Measurements from ENCODE around the gene COQ10A.

Gene COQ10A

GRCh38 chr12:56266693-56267442 lies at the start of gene COQ10A:
COQ10A (plus strand) TSS chr12:56266942; CDS start chr12:56267119, 177 bp downstream.
- Mint-ChIP-seq H3K27ac (peak within 1 kb of the TSS; percentile 86), H3K27me3 (no peaks in the 10 kb centered on the region), H3K9me3 (no peaks in the 10 kb centered on the region), H3K4me3 (peak within 1 kb of the TSS; percentile 91), H3K4me1 (ENCODE audit: low read depth) (peaks cover 19% of the 10 kb centered on the region), H3K36me3 (ENCODE audit: low read depth) (peaks cover 36% of the 10 kb centered on the region)
- intact Hi-C loops (cut with micrococcal nuclease) = loop anchor here (1.0 kb wide), 1 partner anchor 33 kb away; the partner anchor contains the start of gene CS

- Mint-ChIP-seq H3K27me3 (no peaks in the 10 kb centered on the region), H3K27ac (peak overlapping the region; percentile 30), H3K4me1 (ENCODE audit: low read depth) (peaks cover 55% of the 10 kb centered on the region), H3K4me3 (no peak overlapping the region), H3K36me3 (ENCODE audit: low read depth) (peaks cover 40% of the 10 kb centered on the region), H3K9me3 (no peaks in the 10 kb centered on the region)
- intact Hi-C loops (cut with micrococcal nuclease) = loop anchor here (1.0 to 5.0 kb wide), 2 partner anchors 27 to 37 kb away; partner anchors contain the start of gene ANKRD52
These were observed 46.9 kb upstream of the COQ10A start for GRCh38 chr12:56219840-56220239.

DNA sequence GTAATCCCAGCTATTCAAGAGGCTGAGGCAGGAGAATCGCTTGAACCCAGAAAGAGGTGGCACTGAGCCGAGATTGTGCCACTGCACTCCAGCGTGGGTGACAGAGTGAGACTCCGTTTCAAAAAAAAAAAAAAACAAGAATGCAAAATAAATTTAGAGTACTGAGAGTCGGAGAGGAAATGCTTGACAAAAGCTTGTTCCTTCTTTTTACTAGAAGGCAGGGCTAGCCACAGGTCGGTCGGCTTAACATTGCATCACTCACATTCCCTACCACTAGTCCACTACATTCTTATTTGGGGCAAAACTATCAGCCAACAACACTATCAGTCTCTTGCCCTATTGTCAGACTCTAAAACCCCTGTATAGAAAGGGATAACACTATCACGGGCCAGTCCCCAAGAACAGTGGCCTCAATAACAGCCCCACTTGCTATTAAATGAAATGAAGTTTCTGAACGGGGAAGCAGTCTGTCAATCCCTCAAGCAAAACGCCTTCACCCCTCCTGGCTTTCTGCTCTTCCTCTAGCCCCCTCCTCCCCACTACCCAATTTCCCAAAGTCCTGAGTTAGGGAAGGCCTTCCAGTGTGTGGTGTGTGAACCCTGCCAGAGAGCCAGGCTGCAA lies 46.0 kb upstream of the COQ10A start:
- Mint-ChIP-seq H3K27ac (peak overlapping the region; percentile 100), H3K27me3 (no peaks in the 10 kb centered on the region), H3K36me3 (ENCODE audit: low read depth) (peaks cover 31% of the 10 kb centered on the region), H3K4me3 (peak overlapping the region; percentile 99), H3K9me3 (no peaks in the 10 kb centered on the region), H3K4me1 (ENCODE audit: low read depth) (peaks cover 63% of the 10 kb centered on the region)
- intact Hi-C loops (cut with micrococcal nuclease) = loop anchor here (1.0 to 5.0 kb wide), 2 partner anchors 27 to 37 kb away; partner anchors contain the start of gene ANKRD52

GRCh38 chr12:56221232-56221756 lies 45.4 kb upstream of the COQ10A start:
- H3K27me3 Mint-ChIP-seq = no peaks in the 10 kb centered on the region
- peak overlapping the region; percentile 99 for H3K4me3 Mint-ChIP-seq
- H3K27ac Mint-ChIP-seq = peak overlapping the region; percentile 100
- peaks cover 63% of the 10 kb centered on the region for H3K4me1 Mint-ChIP-seq (ENCODE audit: low read depth)
- no peaks in the 10 kb centered on the region for H3K9me3 Mint-ChIP-seq
- intact Hi-C loops (cut with micrococcal nuclease) = loop anchor here (5.0 kb wide), 1 partner anchor 36 kb away; the partner anchor contains the start of gene ANKRD52
- H3K36me3 Mint-ChIP-seq (ENCODE audit: low read depth) = peaks cover 29% of the 10 kb centered on the region

DNA sequence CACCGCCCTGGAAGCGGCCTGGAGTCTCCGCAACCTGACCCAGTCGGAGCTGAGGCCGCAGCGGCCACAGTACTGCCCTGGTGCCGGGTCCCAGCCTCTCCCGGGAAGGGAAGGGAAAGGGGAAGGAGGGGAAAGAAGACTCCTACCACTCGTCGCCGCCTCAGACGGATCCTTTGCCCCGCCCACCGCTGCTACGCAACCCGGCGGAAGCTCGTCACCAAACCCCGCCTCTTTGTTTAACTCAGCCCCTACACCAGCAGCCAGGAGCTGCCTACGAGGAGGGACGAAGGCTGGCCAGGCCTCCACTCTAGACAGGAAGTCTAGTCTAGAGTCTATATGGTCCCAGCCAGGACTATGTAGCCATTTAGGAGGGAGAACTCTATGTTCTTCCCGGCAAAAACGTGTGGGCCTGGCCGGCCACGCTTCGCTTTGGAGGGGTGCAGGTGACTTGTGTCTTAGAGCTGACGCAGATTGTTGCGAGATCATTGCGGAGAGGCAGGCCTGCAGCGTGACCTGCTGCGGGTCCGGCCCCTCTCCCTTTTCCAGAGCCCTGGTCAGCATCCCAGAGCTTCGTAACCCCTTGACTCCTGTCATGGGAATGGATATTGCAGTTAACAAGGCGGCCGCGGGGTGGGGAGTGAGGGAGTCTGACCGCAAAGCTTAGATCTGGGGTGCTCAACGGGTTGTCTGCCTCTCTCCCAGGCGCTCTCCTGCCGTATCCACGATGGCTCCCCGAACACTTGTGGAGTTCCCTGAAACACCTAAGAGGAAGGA lies 44.8 kb upstream of the COQ10A start, which contains the start of gene RNF41:
Gene RNF41, minus strand, starts transcription at position 166 of the 774 bp plus-strand sequence. CDS start 7,875 bp downstream, outside the sequence.
- Mint-ChIP-seq H3K36me3 (ENCODE audit: low read depth) (peaks cover 27% of the 10 kb centered on the region), H3K9me3 (no peaks in the 10 kb centered on the region), H3K4me3 (peak within 1 kb of the TSS; percentile 99), H3K4me1 (ENCODE audit: low read depth) (peaks cover 56% of the 10 kb centered on the region), H3K27ac (peak within 1 kb of the TSS; percentile 100), H3K27me3 (no peaks in the 10 kb centered on the region)
- intact Hi-C loops (cut with micrococcal nuclease) = loop anchor here (2.0 to 5.0 kb wide), 2 partner anchors 15 to 35 kb away; partner anchors contain the start of gene ANKRD52

DNA sequence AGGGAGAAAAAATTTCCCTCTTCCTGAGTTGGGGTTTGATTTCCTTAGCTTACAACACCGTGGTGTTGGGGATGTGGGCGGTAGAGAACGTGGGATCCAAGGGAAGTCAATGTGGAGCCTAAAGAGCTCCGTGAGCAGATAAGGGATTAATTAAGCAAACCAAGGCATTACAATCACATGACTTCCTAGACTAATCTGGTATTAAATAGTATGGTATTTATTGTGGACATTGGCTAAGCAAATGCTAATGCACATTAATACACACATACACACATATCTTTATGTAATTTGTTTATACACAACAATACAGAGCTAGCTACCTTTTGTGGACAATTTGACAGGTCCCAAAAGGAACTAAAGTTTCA lies 44.2 kb upstream of the COQ10A start:
- Mint-ChIP-seq H3K4me3 (peak overlapping the region; percentile 99), H3K9me3 (no peaks in the 10 kb centered on the region), H3K4me1 (ENCODE audit: low read depth) (peaks cover 52% of the 10 kb centered on the region), H3K27ac (peak overlapping the region; percentile 100), H3K36me3 (ENCODE audit: low read depth) (peaks cover 22% of the 10 kb centered on the region), H3K27me3 (no peaks in the 10 kb centered on the region)
- intact Hi-C loops (cut with micrococcal nuclease) = loop anchor here (2.0 to 5.0 kb wide), 2 partner anchors 16 to 35 kb away; partner anchors contain the start of gene ANKRD52

DNA sequence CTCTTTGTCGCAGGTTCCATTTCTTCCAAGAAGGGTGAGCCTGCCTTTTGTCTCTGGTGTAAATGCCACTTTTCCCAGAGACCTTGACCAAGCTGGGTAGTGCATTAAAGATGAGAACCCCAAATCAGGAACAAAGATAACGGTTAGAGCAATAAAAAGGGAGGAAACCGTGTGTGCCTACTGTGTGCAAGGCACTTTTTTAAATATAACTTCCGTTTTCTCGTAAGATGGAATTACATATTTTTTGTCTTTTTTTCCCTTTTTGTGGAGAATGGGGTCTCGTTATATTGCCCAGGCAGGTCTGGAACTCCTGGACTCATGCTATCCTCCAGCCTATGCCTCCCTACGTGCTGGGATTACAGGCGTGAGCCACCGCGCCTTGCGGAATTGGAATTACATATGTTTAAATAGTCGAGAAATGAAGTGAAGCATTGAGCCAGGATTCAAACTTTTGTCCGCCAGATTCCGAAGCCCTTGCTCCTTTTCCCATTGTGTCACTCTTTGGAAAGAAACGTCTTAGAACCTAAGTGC lies 43.1 kb upstream of the COQ10A start:
- Mint-ChIP-seq H3K4me1 (ENCODE audit: low read depth) (peaks cover 52% of the 10 kb centered on the region), H3K27me3 (no peaks in the 10 kb centered on the region), H3K27ac (peak overlapping the region; percentile 100), H3K9me3 (no peaks in the 10 kb centered on the region), H3K4me3 (peak overlapping the region; percentile 81), H3K36me3 (ENCODE audit: low read depth) (peaks cover 28% of the 10 kb centered on the region)
- intact Hi-C loops (cut with micrococcal nuclease) = loop anchor here (1.0 to 5.0 kb wide), 4 partner anchors 17 to 104 kb away; partner anchors contain the start of gene ANKRD52

- H3K27me3 Mint-ChIP-seq = no peaks in the 10 kb centered on the region
- peak within 1 kb of the TSS; percentile 81 for H3K4me3 Mint-ChIP-seq
- H3K4me1 Mint-ChIP-seq (ENCODE audit: low read depth) = peaks cover 52% of the 10 kb centered on the region
- no peaks in the 10 kb centered on the region for H3K9me3 Mint-ChIP-seq
- H3K36me3 Mint-ChIP-seq (ENCODE audit: low read depth) = peaks cover 28% of the 10 kb centered on the region
- intact Hi-C loops (cut with micrococcal nuclease) = loop anchor here (1.0 to 5.0 kb wide), 3 partner anchors 31 to 105 kb away; partner anchors contain the start of gene ANKRD52
- peak within 1 kb of the TSS; percentile 100 for H3K27ac Mint-ChIP-seq
These were observed 42.5 kb upstream of the COQ10A start, which contains the start of gene NABP2 for GRCh38 chr12:56224102-56224701. NABP2 (plus strand) TSS chr12:56224342; CDS start chr12:56224857, 515 bp downstream.

- intact Hi-C loops (cut with micrococcal nuclease) = loop anchor here (1.0 to 5.0 kb wide), 3 partner anchors 32 to 106 kb away; partner anchors contain the start of gene ANKRD52
- Mint-ChIP-seq H3K27me3 (no peaks in the 10 kb centered on the region), H3K36me3 (ENCODE audit: low read depth) (peaks cover 28% of the 10 kb centered on the region), H3K4me1 (ENCODE audit: low read depth) (peaks cover 54% of the 10 kb centered on the region), H3K9me3 (no peaks in the 10 kb centered on the region), H3K27ac (peak overlapping the region; percentile 100), H3K4me3 (peak overlapping the region; percentile 81)
These were observed 41.8 kb upstream of the COQ10A start for GRCh38 chr12:56224954-56225353.

GRCh38 chr12:56229082-56229481 lies 37.7 kb upstream of the COQ10A start:
- Mint-ChIP-seq H3K36me3 (ENCODE audit: low read depth) (peaks cover 14% of the 10 kb centered on the region), H3K27me3 (no peaks in the 10 kb centered on the region), H3K27ac (no peak overlapping the region), H3K4me3 (no peak overlapping the region), H3K4me1 (ENCODE audit: low read depth) (peaks cover 23% of the 10 kb centered on the region), H3K9me3 (no peaks in the 10 kb centered on the region)
- intact Hi-C loops (cut with micrococcal nuclease) = no loop called here

- H3K9me3 Mint-ChIP-seq = no peaks in the 10 kb centered on the region
- no peak within 1 kb of the TSS for H3K4me3 Mint-ChIP-seq
- H3K36me3 Mint-ChIP-seq (ENCODE audit: low read depth) = peaks cover 14% of the 10 kb centered on the region
- H3K27me3 Mint-ChIP-seq = peaks cover under 1% of the 10 kb centered on the region
- peaks cover 15% of the 10 kb centered on the region for H3K4me1 Mint-ChIP-seq (ENCODE audit: low read depth)
- peak within 1 kb of the TSS; percentile 63 for H3K27ac Mint-ChIP-seq
- intact Hi-C loops (cut with micrococcal nuclease) = no loop called here
These were observed 36.8 kb upstream of the COQ10A start, which contains the start of gene SLC39A5 for GRCh38 chr12:56229916-56230431. SLC39A5 (plus strand) TSS chr12:56230051; CDS start chr12:56231275, 1,224 bp downstream.

GRCh38 chr12:56230432-56231183 lies 36.1 kb upstream of the COQ10A start:
- no peaks in the 10 kb centered on the region for H3K9me3 Mint-ChIP-seq
- H3K27ac Mint-ChIP-seq = peak overlapping the region; percentile 63
- H3K4me1 Mint-ChIP-seq (ENCODE audit: low read depth) = peaks cover 9% of the 10 kb centered on the region
- no peak overlapping the region for H3K4me3 Mint-ChIP-seq
- H3K27me3 Mint-ChIP-seq = peaks cover 3% of the 10 kb centered on the region
- intact Hi-C loops (cut with micrococcal nuclease) = no loop called here
- H3K36me3 Mint-ChIP-seq (ENCODE audit: low read depth) = peaks cover 14% of the 10 kb centered on the region
